ENCODE measurements around the gene THAP7. TPM values are rescaled to one million over a fixed set of nuclear protein-coding genes. Genes with fewer than 3 reads are reported as not detected.

Gene THAP7
- total and polyA plus RNA-seq, 3 donors from 2014 or later = 60.6 to 96.5 (median 75.8) TPM

- TF ChIP-seq CTCF (IDR thresholded peaks at IDR 0.05) (no peak), POLR2A (IDR thresholded peaks at IDR 0.05) (no peak)
- H3K9me3 ChIP-seq = no peaks in the 10 kb centered on the region
- intact Hi-C loops (cut with DNase I; ENCODE audit: low total_unique reads) = no loop called here
- WGBS, 2 donors = 66 to 75% methylated on average over 8 to 14 of the region's 14 CpGs
- H3K4me1 ChIP-seq = peaks cover 27% of the 10 kb centered on the region
- peak; percentile 68 for DNase-seq
- H3K36me3 ChIP-seq (ENCODE audit: low read depth, missing control alignments) = no peaks in the 10 kb centered on the region
- no peak overlapping the region for H3K4me3 ChIP-seq
- no peaks in the 10 kb centered on the region for H3K27me3 ChIP-seq
- no peak overlapping the region for H3K27ac ChIP-seq
Observed at GRCh38 chr22:21026783-21027692, 25.1 kb upstream of the THAP7 start.

DNA sequence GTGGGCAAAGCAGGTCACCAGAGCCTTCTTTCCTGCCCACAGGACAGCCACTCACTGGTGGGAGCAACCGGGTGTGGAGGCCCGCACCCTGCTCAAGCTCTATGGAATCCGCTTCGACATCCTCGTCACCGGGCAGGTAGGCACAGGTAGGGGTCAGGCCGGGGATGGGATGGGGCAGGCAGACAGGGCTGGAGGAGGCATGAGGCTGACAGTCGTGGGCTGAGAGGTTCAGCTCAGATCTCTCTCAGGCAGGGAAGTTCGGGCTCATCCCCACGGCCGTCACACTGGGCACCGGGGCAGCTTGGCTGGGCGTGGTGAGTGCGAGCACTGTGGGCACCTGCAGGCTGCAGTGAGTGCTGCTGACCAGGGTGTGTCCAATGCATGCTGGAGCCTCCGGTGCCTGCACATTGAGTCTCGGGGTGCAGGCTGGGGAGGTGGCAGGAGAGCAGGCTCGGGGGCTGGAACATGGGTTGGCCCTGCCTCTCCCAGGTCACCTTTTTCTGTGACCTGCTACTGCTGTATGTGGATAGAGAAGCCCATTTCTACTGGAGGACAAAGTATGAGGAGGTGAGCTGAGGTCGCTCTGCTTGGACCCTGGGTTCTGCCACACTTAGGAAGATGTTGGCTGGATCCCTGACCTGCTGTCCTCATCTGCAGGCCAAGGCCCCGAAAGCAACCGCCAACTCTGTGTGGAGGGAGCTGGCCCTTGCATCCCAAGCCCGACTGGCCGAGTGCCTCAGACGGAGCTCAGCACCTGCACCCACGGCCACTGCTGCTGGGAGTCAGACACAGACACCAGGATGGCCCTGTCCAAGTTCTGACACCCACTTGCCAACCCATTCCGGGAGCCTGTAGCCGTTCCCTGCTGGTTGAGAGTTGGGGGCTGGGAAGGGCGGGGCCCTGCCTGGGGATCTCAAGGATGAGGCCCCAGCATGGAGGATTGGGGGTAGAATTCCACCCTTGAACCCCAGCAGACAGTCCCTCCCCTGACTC lies 24.1 kb upstream of the THAP7 start:
- H3K36me3 ChIP-seq (ENCODE audit: low read depth, missing control alignments) = no peaks in the 10 kb centered on the region
- intact Hi-C loops (cut with DNase I; ENCODE audit: low total_unique reads) = no loop called here
- no peak for DNase-seq
- WGBS, 2 donors = 84 to 87% methylated on average over 20 to 26 of the region's 27 CpGs
- H3K27me3 ChIP-seq = no peaks in the 10 kb centered on the region
- no peak for TF ChIP-seq CTCF (IDR thresholded peaks at IDR 0.05)
- TF ChIP-seq POLR2A (IDR thresholded peaks at IDR 0.05) = no peak
- no peak overlapping the region for H3K27ac ChIP-seq
- no peaks in the 10 kb centered on the region for H3K9me3 ChIP-seq
- H3K4me3 ChIP-seq = no peak overlapping the region
- H3K4me1 ChIP-seq = peaks cover 23% of the 10 kb centered on the region

DNA sequence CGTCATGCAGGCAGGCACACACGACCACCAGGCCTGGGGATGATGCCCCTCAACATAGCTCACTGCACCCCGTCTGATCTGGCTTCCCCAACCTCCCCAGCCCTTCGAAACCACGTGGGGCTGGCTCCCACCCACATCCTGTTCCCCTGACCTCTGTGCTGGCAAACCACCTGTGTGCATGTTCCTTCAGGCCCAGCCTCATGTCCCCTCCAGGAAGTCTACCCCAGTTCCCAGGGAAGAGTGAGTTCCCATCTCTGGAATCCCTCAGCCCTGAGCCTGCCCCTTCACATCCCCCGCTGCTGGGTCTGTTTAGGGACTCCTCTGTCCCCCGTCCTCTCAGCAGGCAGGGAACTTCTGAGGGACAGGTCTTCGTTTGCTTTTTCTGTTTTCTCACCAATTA lies 23.3 kb upstream of the THAP7 start:
- intact Hi-C loops (cut with DNase I; ENCODE audit: low total_unique reads) = no loop called here
- no peak for TF ChIP-seq CTCF (IDR thresholded peaks at IDR 0.05)
- TF ChIP-seq POLR2A (IDR thresholded peaks at IDR 0.05) = no peak
- no peak for DNase-seq
- H3K9me3 ChIP-seq = no peaks in the 10 kb centered on the region
- no peaks in the 10 kb centered on the region for H3K36me3 ChIP-seq (ENCODE audit: low read depth, missing control alignments)
- no peak overlapping the region for H3K27ac ChIP-seq
- no peaks in the 10 kb centered on the region for H3K27me3 ChIP-seq
- H3K4me3 ChIP-seq = no peak overlapping the region
- peaks cover 18% of the 10 kb centered on the region for H3K4me1 ChIP-seq
- WGBS, 2 donors = 77 to 79% methylated on average over 8 of the region's 8 CpGs

DNA sequence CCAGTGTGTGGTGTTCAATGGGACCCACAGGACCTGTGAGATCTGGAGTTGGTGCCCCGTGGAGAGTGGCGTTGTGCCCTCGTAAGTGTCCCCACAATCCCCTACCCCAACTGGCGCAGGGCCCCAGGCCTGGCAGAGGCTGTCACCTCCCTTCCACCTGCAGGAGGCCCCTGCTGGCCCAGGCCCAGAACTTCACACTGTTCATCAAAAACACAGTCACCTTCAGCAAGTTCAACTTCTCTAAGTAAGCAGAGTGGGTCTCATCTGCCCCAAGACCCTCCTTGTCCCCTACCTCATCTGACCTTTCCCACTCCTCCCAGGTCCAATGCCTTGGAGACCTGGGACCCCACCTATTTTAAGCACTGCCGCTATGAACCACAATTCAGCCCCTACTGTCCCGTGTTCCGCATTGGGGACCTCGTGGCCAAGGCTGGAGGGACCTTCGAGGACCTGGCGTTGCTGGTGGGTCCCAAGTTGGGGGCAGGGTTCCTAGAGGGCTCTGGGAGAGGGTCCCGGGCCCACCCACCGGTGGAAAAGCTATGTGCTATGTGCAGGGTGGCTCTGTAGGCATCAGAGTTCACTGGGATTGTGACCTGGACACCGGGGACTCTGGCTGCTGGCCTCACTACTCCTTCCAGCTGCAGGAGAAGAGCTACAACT lies 21.2 kb upstream of the THAP7 start:
- Histone ChIP-seq H3K4me3 (no peak overlapping the region), H3K9me3 (no peaks in the 10 kb centered on the region), H3K36me3 (ENCODE audit: low read depth, missing control alignments) (no peaks in the 10 kb centered on the region), H3K4me1 (peaks cover 18% of the 10 kb centered on the region), H3K27me3 (no peaks in the 10 kb centered on the region), H3K27ac (no peak overlapping the region)
- 86 to 98% methylated on average over 8 to 13 of the region's 13 CpGs for WGBS, 2 donors
- TF ChIP-seq POLR2A (IDR thresholded peaks at IDR 0.05) = no peak
- TF ChIP-seq CTCF (IDR thresholded peaks at IDR 0.05) = no peak
- intact Hi-C loops (cut with DNase I; ENCODE audit: low total_unique reads) = no loop called here
- no peak for DNase-seq
